Mammary epithelial cell (primary cell): ENCODE results near the gene NAPA.

Source experiments
- CTCF ChIP-seq, 2 donors: IDR thresholded peaks in 1 of 2; conservative IDR thresholded peaks in 1 of 2; 2 replicates each; pipeline ENCODE4 v1.5.1; 2011 to 2012; ENCODE audit warnings: inconsistent platforms in 2 of 2, low read length in 2 of 2, mild to moderate bottlenecking in 2 of 2, control low read depth in 1 of 2, low read depth in 1 of 2; ENCODE audit not compliant: insufficient read depth in 1 of 2; ENCODE audit errors: extremely low read depth in 1 of 2
- EZH2 ChIP-seq: IDR thresholded peaks from 2 replicates; pipeline ENCODE4 v1.6.1; 2012; ENCODE audit warnings: low read length, inconsistent platforms, borderline replicate concordance

- TF ChIP-seq CTCF (conservative IDR thresholded peaks at IDR 0.05 in 1 of 2, IDR thresholded peaks at IDR 0.05 in 1 of 2; ENCODE audit: extremely low read depth in 1 of 2, insufficient read depth in 1 of 2, low read depth in 1 of 2, low read length in 2 of 2) (no peak), EZH2 (no peak)
Measured at GRCh38 chr19:47503130-47503825, 11.6 kb downstream of the NAPA start.
